ENCODE results near the gene STH. TPM values are rescaled to one million over a fixed set of nuclear protein-coding genes. Genes with fewer than 3 reads are reported as not detected.

The STH gene
- total RNA-seq, 2 donors from 2014 or later = not detected

GRCh38 chr17:45960311-45960710 is 38.7 kb upstream of the STH start:
- Mint-ChIP-seq H3K4me1 (peaks cover 2% of the 10 kb centered on the region), H3K36me3 (ENCODE audit: low read depth) (peaks cover 3% of the 10 kb centered on the region), H3K27ac (no peak overlapping the region), H3K27me3 (peaks cover 9% of the 10 kb centered on the region), H3K4me3 (no peak overlapping the region)
- no peaks in the 10 kb centered on the region for H3K9me3 ChIP-seq (ENCODE audit: control insufficient read depth, low read length, poor library complexity, severe bottlenecking)
- no peak for DNase-seq
- no peak for ATAC-seq

- no peak for DNase-seq
- no peak for ATAC-seq
- no peak overlapping the region for H3K4me3 Mint-ChIP-seq
Measured at GRCh38 chr17:45961206-45961605, 37.8 kb upstream of the STH start.

GRCh38 chr17:45962221-45962972 is 36.7 kb upstream of the STH start:
- no peaks in the 10 kb centered on the region for H3K9me3 ChIP-seq (ENCODE audit: control insufficient read depth, low read length, poor library complexity, severe bottlenecking)
- Mint-ChIP-seq H3K4me3 (no peak overlapping the region), H3K27me3 (peaks cover 9% of the 10 kb centered on the region), H3K4me1 (peaks cover 2% of the 10 kb centered on the region), H3K27ac (no peak overlapping the region), H3K36me3 (ENCODE audit: low read depth) (peaks cover 3% of the 10 kb centered on the region)
- no peak for ATAC-seq
- no peak for DNase-seq

More at GRCh38 chr17:45961206-45961605, 37.8 kb upstream of the STH start:
- H3K9me3 ChIP-seq (ENCODE audit: control insufficient read depth, low read length, poor library complexity, severe bottlenecking) = no peaks in the 10 kb centered on the region
- no peak overlapping the region for H3K27ac Mint-ChIP-seq
- H3K4me1 Mint-ChIP-seq = peaks cover 2% of the 10 kb centered on the region
- peaks cover 9% of the 10 kb centered on the region for H3K27me3 Mint-ChIP-seq
- H3K36me3 Mint-ChIP-seq (ENCODE audit: low read depth) = peaks cover 3% of the 10 kb centered on the region

GRCh38 chr17:45963283-45963682 is 35.8 kb upstream of the STH start:
- DNase-seq (no peak), ATAC-seq (no peak)
- peaks cover 2% of the 10 kb centered on the region for H3K4me1 Mint-ChIP-seq
- H3K9me3 ChIP-seq (ENCODE audit: control insufficient read depth, low read length, poor library complexity, severe bottlenecking) = no peaks in the 10 kb centered on the region
- H3K27me3 Mint-ChIP-seq = peaks cover 16% of the 10 kb centered on the region
- peaks cover 3% of the 10 kb centered on the region for H3K36me3 Mint-ChIP-seq (ENCODE audit: low read depth)
- no peak overlapping the region for H3K27ac Mint-ChIP-seq
- no peak overlapping the region for H3K4me3 Mint-ChIP-seq

GRCh38 chr17:45963889-45964288 is 35.2 kb upstream of the STH start:
- Mint-ChIP-seq H3K27me3 (peaks cover 16% of the 10 kb centered on the region), H3K4me3 (no peak overlapping the region), H3K4me1 (peaks cover 2% of the 10 kb centered on the region), H3K36me3 (ENCODE audit: low read depth) (peaks cover 3% of the 10 kb centered on the region), H3K27ac (no peak overlapping the region)
- DNase-seq = no peak
- H3K9me3 ChIP-seq (ENCODE audit: control insufficient read depth, low read length, poor library complexity, severe bottlenecking) = no peaks in the 10 kb centered on the region
- ATAC-seq = no peak

- DNase-seq (no peak), ATAC-seq (no peak)
- Mint-ChIP-seq H3K4me1 (peaks cover 2% of the 10 kb centered on the region), H3K27me3 (peaks cover 16% of the 10 kb centered on the region), H3K36me3 (ENCODE audit: low read depth) (peaks cover 3% of the 10 kb centered on the region), H3K4me3 (no peak overlapping the region), H3K27ac (no peak overlapping the region)
- H3K9me3 ChIP-seq (ENCODE audit: control insufficient read depth, low read length, poor library complexity, severe bottlenecking) = no peaks in the 10 kb centered on the region
Measured at GRCh38 chr17:45964634-45965033, 34.4 kb upstream of the STH start.

- peaks cover under 1% of the 10 kb centered on the region for H3K4me1 Mint-ChIP-seq
- no peak overlapping the region for H3K27ac Mint-ChIP-seq
- no peak for ATAC-seq
Measured at GRCh38 chr17:45965812-45966211, 33.2 kb upstream of the STH start.

GRCh38 chr17:45966606-45967280 is 32.3 kb upstream of the STH start:
- Mint-ChIP-seq H3K27ac (no peak overlapping the region), H3K4me1 (no peaks in the 10 kb centered on the region), H3K36me3 (ENCODE audit: low read depth) (peaks cover 3% of the 10 kb centered on the region), H3K27me3 (peaks cover 16% of the 10 kb centered on the region), H3K4me3 (no peak overlapping the region)
- H3K9me3 ChIP-seq (ENCODE audit: control insufficient read depth, low read length, poor library complexity, severe bottlenecking) = no peaks in the 10 kb centered on the region
- ATAC-seq (no peak), DNase-seq (no peak)

More at GRCh38 chr17:45965812-45966211, 33.2 kb upstream of the STH start:
- DNase-seq = no peak
- H3K4me3 Mint-ChIP-seq = no peak overlapping the region
- H3K27me3 Mint-ChIP-seq = peaks cover 16% of the 10 kb centered on the region
- H3K9me3 ChIP-seq (ENCODE audit: control insufficient read depth, low read length, poor library complexity, severe bottlenecking) = no peaks in the 10 kb centered on the region
- peaks cover 3% of the 10 kb centered on the region for H3K36me3 Mint-ChIP-seq (ENCODE audit: low read depth)

- no peak overlapping the region for H3K27ac Mint-ChIP-seq
- DNase-seq (no peak), ATAC-seq (no peak)
- H3K36me3 Mint-ChIP-seq (ENCODE audit: low read depth) = peaks cover 3% of the 10 kb centered on the region
- H3K4me3 Mint-ChIP-seq = no peak overlapping the region
- no peaks in the 10 kb centered on the region for H3K9me3 ChIP-seq (ENCODE audit: control insufficient read depth, low read length, poor library complexity, severe bottlenecking)
- no peaks in the 10 kb centered on the region for H3K4me1 Mint-ChIP-seq
- peaks cover 16% of the 10 kb centered on the region for H3K27me3 Mint-ChIP-seq
Measured at GRCh38 chr17:45967378-45967777, 31.7 kb upstream of the STH start.

GRCh38 chr17:45968732-45969131 is 30.3 kb upstream of the STH start:
- Mint-ChIP-seq H3K27ac (no peak overlapping the region), H3K4me3 (no peak overlapping the region), H3K4me1 (no peaks in the 10 kb centered on the region)

GRCh38 chr17:45969726-45970125 is 29.3 kb upstream of the STH start:
- ATAC-seq (no peak), DNase-seq (no peak)
- no peaks in the 10 kb centered on the region for H3K36me3 Mint-ChIP-seq (ENCODE audit: low read depth)
- H3K4me3 Mint-ChIP-seq = no peak overlapping the region
- no peak overlapping the region for H3K27ac Mint-ChIP-seq
- H3K27me3 Mint-ChIP-seq = peaks cover 7% of the 10 kb centered on the region
- no peaks in the 10 kb centered on the region for H3K4me1 Mint-ChIP-seq
- H3K9me3 ChIP-seq (ENCODE audit: control insufficient read depth, low read length, poor library complexity, severe bottlenecking) = no peaks in the 10 kb centered on the region

More at GRCh38 chr17:45968732-45969131, 30.3 kb upstream of the STH start:
- H3K9me3 ChIP-seq (ENCODE audit: control insufficient read depth, low read length, poor library complexity, severe bottlenecking) = no peaks in the 10 kb centered on the region
- no peak for ATAC-seq
- H3K36me3 Mint-ChIP-seq (ENCODE audit: low read depth) = peaks cover under 1% of the 10 kb centered on the region
- DNase-seq = no peak
- peaks cover 9% of the 10 kb centered on the region for H3K27me3 Mint-ChIP-seq

GRCh38 chr17:45970659-45971058 is 28.4 kb upstream of the STH start:
- H3K9me3 ChIP-seq (ENCODE audit: control insufficient read depth, low read length, poor library complexity, severe bottlenecking) = no peaks in the 10 kb centered on the region
- DNase-seq (no peak), ATAC-seq (no peak)
- peaks cover 7% of the 10 kb centered on the region for H3K27me3 Mint-ChIP-seq
- H3K4me3 Mint-ChIP-seq = no peak overlapping the region
- H3K27ac Mint-ChIP-seq = no peak overlapping the region
- no peaks in the 10 kb centered on the region for H3K4me1 Mint-ChIP-seq
- H3K36me3 Mint-ChIP-seq (ENCODE audit: low read depth) = no peaks in the 10 kb centered on the region

GRCh38 chr17:45971698-45972141 is 27.3 kb upstream of the STH start:
- Mint-ChIP-seq H3K4me3 (no peak overlapping the region), H3K4me1 (no peaks in the 10 kb centered on the region), H3K27ac (no peak overlapping the region), H3K27me3 (peaks cover 7% of the 10 kb centered on the region), H3K36me3 (ENCODE audit: low read depth) (no peaks in the 10 kb centered on the region)
- no peaks in the 10 kb centered on the region for H3K9me3 ChIP-seq (ENCODE audit: control insufficient read depth, low read length, poor library complexity, severe bottlenecking)
- DNase-seq (no peak), ATAC-seq (no peak)

Data from T-helper 17 cell (primary cell).